Neural cell (in vitro differentiated cells): ENCODE data around the gene DOCK10. TPM values are rescaled to one million over a fixed set of nuclear protein-coding genes. Genes with fewer than 3 reads are reported as not detected.

ENCODE experiments used
- H2AFZ ChIP-seq: fragments of 200-600, 300-800 bp; sonication (generic), shearing (Covaris generic); 2 replicates; pipeline ENCODE4 v1.6.0; 2014; ENCODE audit warnings: low read depth, mild to moderate bottlenecking, antibody characterized with exemption, low read length, moderate library complexity
- H3F3A ChIP-seq: fragments of 200-600 bp; shearing (Covaris generic); 2 replicates; pipeline ENCODE4 v1.6.1; 2016; ENCODE audit warnings: mild to moderate bottlenecking, moderate library complexity, mixed read lengths, antibody characterized with exemption, low read length; ENCODE audit not compliant: insufficient read depth, poor library complexity, severe bottlenecking
- H3K27ac ChIP-seq: fragments of 200-600, 300-800 bp; sonication (generic), shearing (Covaris generic); 2 replicates; pipeline ENCODE4 v1.5.1; 2014; ENCODE audit warnings: mild to moderate bottlenecking, low read length, moderate library complexity
- H3K27me3 ChIP-seq: fragments of 300-800, 200-600 bp; sonication (generic), shearing (Covaris generic); 2 replicates; pipeline ENCODE4 v1.6.0; 2014; ENCODE audit warnings: mild to moderate bottlenecking, low read depth, low read length, moderate library complexity; ENCODE audit not compliant: insufficient read depth
- H3K36me3 ChIP-seq: fragments of 300-800, 200-600 bp; sonication (generic), shearing (Covaris generic); 2 replicates; pipeline ENCODE4 v1.5.1; 2014; ENCODE audit warnings: mild to moderate bottlenecking, antibody characterized with exemption, low read length, moderate library complexity; ENCODE audit not compliant: insufficient read depth
- H3K4me2 ChIP-seq: fragments of 300-800, 200-600 bp; sonication (generic), shearing (Covaris generic); 2 replicates; pipeline ENCODE4 v1.6.0; 2014; ENCODE audit warnings: mild to moderate bottlenecking, low read length
- H3K4me3 ChIP-seq: fragments of 300-800, 200-600 bp; sonication (generic), shearing (Covaris generic); 2 replicates; pipeline ENCODE4 v1.5.1; 2014; ENCODE audit warnings: mild to moderate bottlenecking, low read length, moderate library complexity
- H3K79me2 ChIP-seq: fragments of 200-600 bp; shearing (Covaris generic); replicated peaks from 2 replicates; pipeline ENCODE4 v1.6.0; 2014; ENCODE audit warnings: mild to moderate bottlenecking, low read length, moderate library complexity; ENCODE audit not compliant: insufficient read depth
- H3K9ac ChIP-seq: fragments of 300-800, 200-600 bp; sonication (generic), shearing (Covaris generic); 2 replicates; pipeline ENCODE4 v1.6.1; 2016; ENCODE audit warnings: mild to moderate bottlenecking, low read length, mixed read lengths
- H3K9me2 ChIP-seq: fragments of 200-600 bp; shearing (Covaris generic); 2 replicates; pipeline ENCODE4 v1.6.1; 2016; ENCODE audit warnings: mild to moderate bottlenecking, low read length, mixed read lengths; ENCODE audit not compliant: insufficient read depth
- H3K9me3 ChIP-seq: fragments of 200-600, 300-800 bp; sonication (generic), shearing (Covaris generic); 2 replicates; pipeline ENCODE4 v1.6.1; 2016; ENCODE audit warnings: mild to moderate bottlenecking, mixed run types, low read length, moderate library complexity, mixed read lengths
- H4K20me1 ChIP-seq: fragments of 200-600 bp; shearing (Covaris generic); 2 replicates; pipeline ENCODE4 v1.6.1; 2016; ENCODE audit warnings: mild to moderate bottlenecking, mixed run types; ENCODE audit not compliant: insufficient read depth
- CTCF ChIP-seq: fragments of 450-650 bp; IDR thresholded peaks from 2 replicates; pipeline ENCODE4 v1.5.1; 2014; ENCODE audit warnings: antibody characterized with exemption, mild to moderate bottlenecking, moderate library complexity; ENCODE audit not compliant: poor library complexity, severe bottlenecking
- EP300 ChIP-seq: fragments of 450-650 bp; conservative IDR thresholded peaks from 2 replicates; pipeline ENCODE4 v1.6.1; 2014; ENCODE audit warnings: antibody characterized with exemption, mild to moderate bottlenecking, moderate library complexity; ENCODE audit not compliant: poor library complexity, severe bottlenecking
- EZH2 ChIP-seq: fragments of 200-600, 300-800 bp; shearing (Covaris generic), sonication (generic); IDR thresholded peaks from 2 replicates; pipeline ENCODE4 v1.6.1; 2014; ENCODE audit warnings: antibody characterized with exemption, low read length, borderline replicate concordance, mild to moderate bottlenecking; ENCODE audit not compliant: insufficient read depth, poor library complexity, severe bottlenecking
- MXI1 ChIP-seq: fragments of 450-650 bp; conservative IDR thresholded peaks from 2 replicates; pipeline ENCODE4 v1.6.1; 2014; ENCODE audit warnings: antibody characterized with exemption, mild to moderate bottlenecking; ENCODE audit not compliant: poor library complexity, severe bottlenecking
- POLR2AphosphoS5 ChIP-seq: IDR thresholded peaks from 2 replicates; pipeline ENCODE4 v1.6.1; 2012
- RAD21 ChIP-seq: fragments of 450-650 bp; conservative IDR thresholded peaks from 2 replicates; pipeline ENCODE4 v1.6.1; 2014; ENCODE audit warnings: antibody characterized with exemption, mild to moderate bottlenecking, moderate library complexity
- SMC3 ChIP-seq: fragments of 450-650 bp; conservative IDR thresholded peaks from 2 replicates; pipeline ENCODE4 v1.6.1; 2014; ENCODE audit warnings: antibody characterized with exemption, mild to moderate bottlenecking, moderate library complexity; ENCODE audit not compliant: poor library complexity
- TAF1 ChIP-seq: IDR thresholded peaks from 2 replicates; pipeline ENCODE4 v1.6.1; 2012; ENCODE audit warnings: low read depth
- polyA plus RNA-seq: library from polyadenylated mRNA; depleted of rRNA; stranded (reverse); fragments of >200 nt; gene quantifications from 2 replicates; pipeline ENCODE4 v1.2.3, GENCODE V29; 2014
- TF ChIP-seq, protein P1 (sequence below): IDR thresholded peaks from 2 replicates; pipeline ENCODE4 v1.6.1; 2012; ENCODE audit warnings: borderline replicate concordance

Gene DOCK10
- polyA plus RNA-seq, 1 donor from 2014 or later = 0.37 TPM

DNA sequence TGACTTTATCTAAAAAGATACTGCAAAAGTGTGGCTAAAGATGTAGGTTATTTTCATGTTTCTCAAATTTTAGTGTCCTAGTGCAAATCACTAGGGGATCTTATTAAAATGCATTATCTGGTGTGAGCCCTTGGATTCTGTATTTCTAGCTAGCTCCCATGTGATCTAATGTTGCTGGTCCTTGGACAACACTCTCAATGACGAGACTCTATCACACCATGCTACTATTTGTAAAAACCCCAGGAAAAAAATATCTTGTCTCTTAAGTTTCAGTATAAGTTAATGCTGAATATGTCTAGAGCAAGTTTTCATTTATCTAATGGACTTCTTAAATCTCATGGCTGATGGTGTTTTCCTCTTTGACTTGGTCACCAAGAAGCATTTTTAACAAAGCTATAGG lies 5.8 kb downstream of the DOCK10 start:
- H3K27me3 ChIP-seq = peaks cover 12% of the 10 kb centered on the region
- H4K20me1 ChIP-seq = no peaks in the 10 kb centered on the region
- H3F3A ChIP-seq = no peaks in the 10 kb centered on the region
- H3K36me3 ChIP-seq = no peaks in the 10 kb centered on the region
- no peak overlapping the region for H3K4me3 ChIP-seq
- no peak overlapping the region for H2AFZ ChIP-seq
- no peak overlapping the region for H3K4me2 ChIP-seq
- no peaks in the 10 kb centered on the region for H3K79me2 ChIP-seq
- TF ChIP-seq SMC3 (no peak), MXI1 (no peak), EP300 (no peak), CTCF (no peak), EZH2 (no peak), RAD21 (no peak), TAF1 (no peak), POLR2AphosphoS5 (no peak)
- TF ChIP-seq, protein P1, sequence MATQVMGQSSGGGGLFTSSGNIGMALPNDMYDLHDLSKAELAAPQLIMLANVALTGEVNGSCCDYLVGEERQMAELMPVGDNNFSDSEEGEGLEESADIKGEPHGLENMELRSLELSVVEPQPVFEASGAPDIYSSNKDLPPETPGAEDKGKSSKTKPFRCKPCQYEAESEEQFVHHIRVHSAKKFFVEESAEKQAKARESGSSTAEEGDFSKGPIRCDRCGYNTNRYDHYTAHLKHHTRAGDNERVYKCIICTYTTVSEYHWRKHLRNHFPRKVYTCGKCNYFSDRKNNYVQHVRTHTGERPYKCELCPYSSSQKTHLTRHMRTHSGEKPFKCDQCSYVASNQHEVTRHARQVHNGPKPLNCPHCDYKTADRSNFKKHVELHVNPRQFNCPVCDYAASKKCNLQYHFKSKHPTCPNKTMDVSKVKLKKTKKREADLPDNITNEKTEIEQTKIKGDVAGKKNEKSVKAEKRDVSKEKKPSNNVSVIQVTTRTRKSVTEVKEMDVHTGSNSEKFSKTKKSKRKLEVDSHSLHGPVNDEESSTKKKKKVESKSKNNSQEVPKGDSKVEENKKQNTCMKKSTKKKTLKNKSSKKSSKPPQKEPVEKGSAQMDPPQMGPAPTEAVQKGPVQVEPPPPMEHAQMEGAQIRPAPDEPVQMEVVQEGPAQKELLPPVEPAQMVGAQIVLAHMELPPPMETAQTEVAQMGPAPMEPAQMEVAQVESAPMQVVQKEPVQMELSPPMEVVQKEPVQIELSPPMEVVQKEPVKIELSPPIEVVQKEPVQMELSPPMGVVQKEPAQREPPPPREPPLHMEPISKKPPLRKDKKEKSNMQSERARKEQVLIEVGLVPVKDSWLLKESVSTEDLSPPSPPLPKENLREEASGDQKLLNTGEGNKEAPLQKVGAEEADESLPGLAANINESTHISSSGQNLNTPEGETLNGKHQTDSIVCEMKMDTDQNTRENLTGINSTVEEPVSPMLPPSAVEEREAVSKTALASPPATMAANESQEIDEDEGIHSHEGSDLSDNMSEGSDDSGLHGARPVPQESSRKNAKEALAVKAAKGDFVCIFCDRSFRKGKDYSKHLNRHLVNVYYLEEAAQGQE = no peak
- H3K27ac ChIP-seq = no peak overlapping the region
- H3K9me2 ChIP-seq = no peaks in the 10 kb centered on the region
- no peaks in the 10 kb centered on the region for H3K9me3 ChIP-seq
- H3K9ac ChIP-seq = no peak overlapping the region

- H3K27me3 ChIP-seq = peaks cover 4% of the 10 kb centered on the region
- H3K4me2 ChIP-seq = no peak overlapping the region
- H3K27ac ChIP-seq = no peak overlapping the region
- H3K36me3 ChIP-seq = no peaks in the 10 kb centered on the region
- no peaks in the 10 kb centered on the region for H3F3A ChIP-seq
- H2AFZ ChIP-seq = no peak overlapping the region
- H3K9me2 ChIP-seq = no peaks in the 10 kb centered on the region
- no peaks in the 10 kb centered on the region for H3K79me2 ChIP-seq
- H3K9ac ChIP-seq = no peak overlapping the region
- no peaks in the 10 kb centered on the region for H3K9me3 ChIP-seq
- no peak overlapping the region for H3K4me3 ChIP-seq
- TF ChIP-seq SMC3 = no peak
- TF ChIP-seq, protein P1 = no peak
- no peak for TF ChIP-seq MXI1
- TF ChIP-seq POLR2AphosphoS5 = no peak
- TF ChIP-seq EP300 = no peak
- TF ChIP-seq EZH2 = no peak
- TF ChIP-seq RAD21 = no peak
- no peak for TF ChIP-seq CTCF
- TF ChIP-seq TAF1 = no peak
- H4K20me1 ChIP-seq = no peaks in the 10 kb centered on the region
Measured at GRCh38 chr2:225033440-225034318, 8.6 kb downstream of the DOCK10 start.
